22Rv1 (cell line): ENCODE measurements around the gene PLCE1.

Experiments used
- ZFX ChIP-seq: fragments of 450-650 bp; IDR thresholded peaks from 2 replicates; pipeline ENCODE4 v1.6.1; 2017; ENCODE audit warnings: antibody characterized with exemption, borderline replicate concordance
- TF ChIP-seq, protein P1 (sequence below): fragments of 450-650 bp; IDR thresholded peaks from 2 replicates; pipeline ENCODE4 v1.5.1; 2017; ENCODE audit warnings: mild to moderate bottlenecking

- TF ChIP-seq, protein P1, sequence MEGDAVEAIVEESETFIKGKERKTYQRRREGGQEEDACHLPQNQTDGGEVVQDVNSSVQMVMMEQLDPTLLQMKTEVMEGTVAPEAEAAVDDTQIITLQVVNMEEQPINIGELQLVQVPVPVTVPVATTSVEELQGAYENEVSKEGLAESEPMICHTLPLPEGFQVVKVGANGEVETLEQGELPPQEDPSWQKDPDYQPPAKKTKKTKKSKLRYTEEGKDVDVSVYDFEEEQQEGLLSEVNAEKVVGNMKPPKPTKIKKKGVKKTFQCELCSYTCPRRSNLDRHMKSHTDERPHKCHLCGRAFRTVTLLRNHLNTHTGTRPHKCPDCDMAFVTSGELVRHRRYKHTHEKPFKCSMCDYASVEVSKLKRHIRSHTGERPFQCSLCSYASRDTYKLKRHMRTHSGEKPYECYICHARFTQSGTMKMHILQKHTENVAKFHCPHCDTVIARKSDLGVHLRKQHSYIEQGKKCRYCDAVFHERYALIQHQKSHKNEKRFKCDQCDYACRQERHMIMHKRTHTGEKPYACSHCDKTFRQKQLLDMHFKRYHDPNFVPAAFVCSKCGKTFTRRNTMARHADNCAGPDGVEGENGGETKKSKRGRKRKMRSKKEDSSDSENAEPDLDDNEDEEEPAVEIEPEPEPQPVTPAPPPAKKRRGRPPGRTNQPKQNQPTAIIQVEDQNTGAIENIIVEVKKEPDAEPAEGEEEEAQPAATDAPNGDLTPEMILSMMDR, result no peak
- TF ChIP-seq ZFX, result no peak
Observed at GRCh38 chr10:94003488-94003887, 9.8 kb downstream of the PLCE1 start.
